RWPE1 (cell line): ENCODE results near the gene PTPRU.

Source experiments
- CTCF ChIA-PET: fragments of 350-600 bp; sonication (Branson Sonifier 250); formaldehyde crosslinking; extraction: SDS; loops from one replicate; lab custom pipeline; 2021; lab: Yijun Ruan, JAX
- POLR2A ChIA-PET: fragments of 400-600 bp; formaldehyde crosslinking; extraction: SDS; loops from one replicate; lab custom pipeline; 2020; ENCODE audit warnings: antibody characterized with exemption; ENCODE audit not compliant: low non-redundant PET; lab: Yijun Ruan, JAX
- DNase-seq: peaks from one replicate; pipeline ENCODE4 v3.0.0; 2012; ENCODE audit warnings: low spot score
- H3K27ac ChIP-seq: fragments of 450-650 bp; 2 replicates; pipeline ENCODE4 v1.5.1; 2017
- CTCF ChIP-seq: fragments of 450-650 bp; conservative IDR thresholded peaks from 2 replicates; pipeline ENCODE4 v1.5.1; 2017; ENCODE audit warnings: low read depth, mild to moderate bottlenecking

The PTPRU gene

GRCh38 chr1:29282924-29283803 lies 46.8 kb downstream of the PTPRU start:
- DNase-seq: peak; percentile 42
- no peak for TF ChIP-seq CTCF
- CTCF ChIA-PET: no interaction called here
- POLR2A ChIA-PET: no interaction called here
- H3K27ac ChIP-seq: no peak overlapping the region

- no peak for DNase-seq
- H3K27ac ChIP-seq: no peak overlapping the region
- CTCF ChIA-PET: no interaction called here
- TF ChIP-seq CTCF: no peak
- POLR2A ChIA-PET: no interaction called here
Measured at GRCh38 chr1:29283804-29284195, 47.5 kb downstream of the PTPRU start.

GRCh38 chr1:29284286-29284960 lies 48.1 kb downstream of the PTPRU start:
- POLR2A ChIA-PET: no interaction called here

GRCh38 chr1:29284961-29285560 lies 48.7 kb downstream of the PTPRU start:
- DNase-seq: no peak
- TF ChIP-seq CTCF: no peak
- no peak overlapping the region; the same call in 1 of the 2 replicates for H3K27ac ChIP-seq
- CTCF ChIA-PET: interaction anchor here (0.5 to 0.9 kb wide), 2 partner anchors 10 to 34 kb away, joined by 5 to 10 read pairs; no protein-coding TSS in a partner anchor
- POLR2A ChIA-PET: no interaction called here

More at GRCh38 chr1:29284286-29284960, 48.1 kb downstream of the PTPRU start:
- DNase-seq: no peak
- no peak for TF ChIP-seq CTCF
- CTCF ChIA-PET: interaction anchor here (0.5 to 0.9 kb wide), 2 partner anchors 9 to 33 kb away, joined by 5 to 10 read pairs; no protein-coding TSS in a partner anchor
- no peak overlapping the region; the same call in 1 of the 2 replicates for H3K27ac ChIP-seq

GRCh38 chr1:29285771-29286170 lies 49.4 kb downstream of the PTPRU start:
- ChIA-PET POLR2A (no interaction called here), CTCF (interaction anchor here (1.2 kb wide), 1 partner anchor 418 kb away, joined by 3 read pairs; no protein-coding TSS in a partner anchor)
- no peak overlapping the region for H3K27ac ChIP-seq
- no peak for DNase-seq
- TF ChIP-seq CTCF: no peak
